GM12878 (cell line): ENCODE data around the gene OS9. TPM values are rescaled to one million over a fixed set of nuclear protein-coding genes. Genes with fewer than 3 reads are reported as not detected.

Source experiments
- CHD4 ChIP-seq: fragments of 200-600 bp; sonication (generic); IDR thresholded peaks from 2 replicates; pipeline ENCODE4 v1.6.1; 2016; ENCODE audit warnings: mild to moderate bottlenecking
- CREB1 ChIP-seq: IDR thresholded peaks from 2 replicates; pipeline ENCODE4 v1.6.1; 2012; ENCODE audit warnings: low read depth, mild to moderate bottlenecking, inconsistent platforms
- FOXM1 ChIP-seq: IDR thresholded peaks from 2 replicates; pipeline ENCODE4 v1.6.1; 2012; ENCODE audit warnings: low read depth, mild to moderate bottlenecking, inconsistent platforms, low read length, moderate library complexity
- HDAC6 ChIP-seq: fragments of 200-600 bp; sonication (generic); IDR thresholded peaks from one replicate; pipeline ENCODE4 v1.8.0; 2017; ENCODE audit warnings: antibody characterized with exemption; ENCODE audit not compliant: unreplicated experiment
- NFXL1 ChIP-seq: fragments of 450-650 bp; IDR thresholded peaks from 2 replicates; pipeline ENCODE4 v1.6.1; 2017; ENCODE audit warnings: antibody characterized with exemption, mild to moderate bottlenecking, borderline replicate concordance
- SMC3 ChIP-seq: IDR thresholded peaks from 2 replicates; pipeline ENCODE4 v1.6.1; 2011; ENCODE audit warnings: low read length, improper control_type of control experiment, borderline replicate concordance
- polyA plus RNA-seq, 11 experiments: library from polyadenylated mRNA; depleted of rRNA in 4 of 11; unstranded in 6 of 11; stranded (reverse) in 5 of 11; fragments of >200 nt; fragmentation: Nextera tagmentation in 4 of 11; fragmentation: Illumina TruSeq in 1 of 11; extraction: Ambion mirVana in 4 of 11; extraction: Trizol in 1 of 11; gene quantifications; 1 replicate in 1 of 11; 2 replicates in 10 of 11; pipeline versions ENCODE4 v1.2.1 to v1.2.3, GENCODE V29; 2011 to 2016; ENCODE audit warnings: inconsistent platforms in 2 of 11, missing spikeins in 2 of 11, low read depth in 1 of 11
- total RNA-seq, 4 experiments: library from RNA; depleted of rRNA in 3 of 4; stranded (reverse); fragments of >200 nt in 3 of 4; fragmentation: Illumina TruSeq in 1 of 4; extraction: Trizol in 1 of 4; gene quantifications; 2 replicates each; pipeline versions ENCODE4 v1.2.1 to v1.2.3, GENCODE V29; 2013 to 2021
- TF ChIP-seq, protein P1 (sequence below): fragments of 150-350 bp; IDR thresholded peaks from 2 replicates; pipeline ENCODE4 v1.6.1; 2016; ENCODE audit warnings: low read depth, low read length
- TF ChIP-seq, protein P2 (sequence below): fragments of 450-650 bp; IDR thresholded peaks from 2 replicates; pipeline ENCODE4 v1.6.1; 2016; ENCODE audit warnings: mild to moderate bottlenecking, moderate library complexity, borderline replicate concordance
- TF ChIP-seq, protein P3 (sequence below): fragments of 450-650 bp; IDR thresholded peaks from 2 replicates; pipeline ENCODE4 v1.6.1; 2017; ENCODE audit warnings: mild to moderate bottlenecking, moderate library complexity
- TF ChIP-seq, protein P4 (sequence below), 3 experiments: IDR thresholded peaks in 2 of 3; conservative IDR thresholded peaks in 1 of 3; 2 replicates each; pipeline ENCODE4 v1.5.1; 2011; ENCODE audit warnings: low read depth in 3 of 3, low read length in 3 of 3, mild to moderate bottlenecking in 3 of 3, control low read depth in 2 of 3, moderate library complexity in 2 of 3, inconsistent platforms in 1 of 3, mixed read lengths in 1 of 3; ENCODE audit not compliant: control insufficient read depth in 2 of 3, insufficient read depth in 1 of 3; ENCODE audit errors: extremely low read depth in 1 of 3
- TF ChIP-seq, protein P5 (sequence below): fragments of 450-650 bp; IDR thresholded peaks from 2 replicates; pipeline ENCODE4 v1.6.1; 2017; ENCODE audit warnings: mild to moderate bottlenecking

OS9 gene
- total and polyA plus RNA-seq, 10 of the 15 experiments (the other 5 are each of a cell fraction or from before 2014, with no cell fraction given): 5.2 to 106 (median 79.1) TPM

DNA sequence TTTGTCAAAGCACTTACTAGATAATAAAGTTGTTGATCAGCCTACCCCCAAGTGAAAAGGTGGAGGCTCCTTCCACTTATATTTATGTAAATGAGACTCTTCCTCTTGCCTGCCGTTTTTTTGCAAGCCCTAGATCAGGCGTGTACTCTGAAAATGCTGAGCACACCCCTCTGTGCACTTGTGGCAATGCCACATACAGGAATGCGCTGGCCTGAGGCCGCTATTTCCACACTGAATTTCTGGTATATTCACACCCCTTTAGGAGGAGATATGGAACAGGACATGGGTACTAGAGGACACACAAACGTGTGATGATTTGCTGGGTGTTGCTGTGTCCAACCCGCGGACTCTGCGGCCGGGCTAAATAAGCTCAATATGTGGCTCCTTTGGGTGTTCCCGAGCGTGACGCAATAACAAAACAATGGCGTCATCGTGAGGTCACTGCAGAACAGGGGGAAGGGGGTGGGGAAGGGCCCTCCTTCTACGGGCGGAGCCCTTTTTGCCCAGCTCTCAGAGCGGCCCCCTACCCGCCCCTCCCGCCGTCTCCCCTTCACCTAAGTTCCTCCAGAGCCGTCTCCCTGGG is 50.4 kb downstream of the OS9 start (continued):
- TF ChIP-seq, protein P1, sequence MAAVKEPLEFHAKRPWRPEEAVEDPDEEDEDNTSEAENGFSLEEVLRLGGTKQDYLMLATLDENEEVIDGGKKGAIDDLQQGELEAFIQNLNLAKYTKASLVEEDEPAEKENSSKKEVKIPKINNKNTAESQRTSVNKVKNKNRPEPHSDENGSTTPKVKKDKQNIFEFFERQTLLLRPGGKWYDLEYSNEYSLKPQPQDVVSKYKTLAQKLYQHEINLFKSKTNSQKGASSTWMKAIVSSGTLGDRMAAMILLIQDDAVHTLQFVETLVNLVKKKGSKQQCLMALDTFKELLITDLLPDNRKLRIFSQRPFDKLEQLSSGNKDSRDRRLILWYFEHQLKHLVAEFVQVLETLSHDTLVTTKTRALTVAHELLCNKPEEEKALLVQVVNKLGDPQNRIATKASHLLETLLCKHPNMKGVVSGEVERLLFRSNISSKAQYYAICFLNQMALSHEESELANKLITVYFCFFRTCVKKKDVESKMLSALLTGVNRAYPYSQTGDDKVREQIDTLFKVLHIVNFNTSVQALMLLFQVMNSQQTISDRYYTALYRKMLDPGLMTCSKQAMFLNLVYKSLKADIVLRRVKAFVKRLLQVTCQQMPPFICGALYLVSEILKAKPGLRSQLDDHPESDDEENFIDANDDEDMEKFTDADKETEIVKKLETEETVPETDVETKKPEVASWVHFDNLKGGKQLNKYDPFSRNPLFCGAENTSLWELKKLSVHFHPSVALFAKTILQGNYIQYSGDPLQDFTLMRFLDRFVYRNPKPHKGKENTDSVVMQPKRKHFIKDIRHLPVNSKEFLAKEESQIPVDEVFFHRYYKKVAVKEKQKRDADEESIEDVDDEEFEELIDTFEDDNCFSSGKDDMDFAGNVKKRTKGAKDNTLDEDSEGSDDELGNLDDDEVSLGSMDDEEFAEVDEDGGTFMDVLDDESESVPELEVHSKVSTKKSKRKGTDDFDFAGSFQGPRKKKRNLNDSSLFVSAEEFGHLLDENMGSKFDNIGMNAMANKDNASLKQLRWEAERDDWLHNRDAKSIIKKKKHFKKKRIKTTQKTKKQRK: no peak
- TF ChIP-seq, protein P2, sequence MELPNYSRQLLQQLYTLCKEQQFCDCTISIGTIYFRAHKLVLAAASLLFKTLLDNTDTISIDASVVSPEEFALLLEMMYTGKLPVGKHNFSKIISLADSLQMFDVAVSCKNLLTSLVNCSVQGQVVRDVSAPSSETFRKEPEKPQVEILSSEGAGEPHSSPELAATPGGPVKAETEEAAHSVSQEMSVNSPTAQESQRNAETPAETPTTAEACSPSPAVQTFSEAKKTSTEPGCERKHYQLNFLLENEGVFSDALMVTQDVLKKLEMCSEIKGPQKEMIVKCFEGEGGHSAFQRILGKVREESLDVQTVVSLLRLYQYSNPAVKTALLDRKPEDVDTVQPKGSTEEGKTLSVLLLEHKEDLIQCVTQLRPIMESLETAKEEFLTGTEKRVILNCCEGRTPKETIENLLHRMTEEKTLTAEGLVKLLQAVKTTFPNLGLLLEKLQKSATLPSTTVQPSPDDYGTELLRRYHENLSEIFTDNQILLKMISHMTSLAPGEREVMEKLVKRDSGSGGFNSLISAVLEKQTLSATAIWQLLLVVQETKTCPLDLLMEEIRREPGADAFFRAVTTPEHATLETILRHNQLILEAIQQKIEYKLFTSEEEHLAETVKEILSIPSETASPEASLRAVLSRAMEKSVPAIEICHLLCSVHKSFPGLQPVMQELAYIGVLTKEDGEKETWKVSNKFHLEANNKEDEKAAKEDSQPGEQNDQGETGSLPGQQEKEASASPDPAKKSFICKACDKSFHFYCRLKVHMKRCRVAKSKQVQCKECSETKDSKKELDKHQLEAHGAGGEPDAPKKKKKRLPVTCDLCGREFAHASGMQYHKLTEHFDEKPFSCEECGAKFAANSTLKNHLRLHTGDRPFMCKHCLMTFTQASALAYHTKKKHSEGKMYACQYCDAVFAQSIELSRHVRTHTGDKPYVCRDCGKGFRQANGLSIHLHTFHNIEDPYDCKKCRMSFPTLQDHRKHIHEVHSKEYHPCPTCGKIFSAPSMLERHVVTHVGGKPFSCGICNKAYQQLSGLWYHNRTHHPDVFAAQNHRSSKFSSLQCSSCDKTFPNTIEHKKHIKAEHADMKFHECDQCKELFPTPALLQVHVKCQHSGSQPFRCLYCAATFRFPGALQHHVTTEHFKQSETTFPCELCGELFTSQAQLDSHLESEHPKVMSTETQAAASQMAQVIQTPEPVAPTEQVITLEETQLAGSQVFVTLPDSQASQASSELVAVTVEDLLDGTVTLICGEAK: peak; percentile 50
- TF ChIP-seq CREB1: peak; percentile 99
- no peak for TF ChIP-seq NFXL1
- no peak for TF ChIP-seq HDAC6
- TF ChIP-seq SMC3: no peak
- TF ChIP-seq, protein P3, sequence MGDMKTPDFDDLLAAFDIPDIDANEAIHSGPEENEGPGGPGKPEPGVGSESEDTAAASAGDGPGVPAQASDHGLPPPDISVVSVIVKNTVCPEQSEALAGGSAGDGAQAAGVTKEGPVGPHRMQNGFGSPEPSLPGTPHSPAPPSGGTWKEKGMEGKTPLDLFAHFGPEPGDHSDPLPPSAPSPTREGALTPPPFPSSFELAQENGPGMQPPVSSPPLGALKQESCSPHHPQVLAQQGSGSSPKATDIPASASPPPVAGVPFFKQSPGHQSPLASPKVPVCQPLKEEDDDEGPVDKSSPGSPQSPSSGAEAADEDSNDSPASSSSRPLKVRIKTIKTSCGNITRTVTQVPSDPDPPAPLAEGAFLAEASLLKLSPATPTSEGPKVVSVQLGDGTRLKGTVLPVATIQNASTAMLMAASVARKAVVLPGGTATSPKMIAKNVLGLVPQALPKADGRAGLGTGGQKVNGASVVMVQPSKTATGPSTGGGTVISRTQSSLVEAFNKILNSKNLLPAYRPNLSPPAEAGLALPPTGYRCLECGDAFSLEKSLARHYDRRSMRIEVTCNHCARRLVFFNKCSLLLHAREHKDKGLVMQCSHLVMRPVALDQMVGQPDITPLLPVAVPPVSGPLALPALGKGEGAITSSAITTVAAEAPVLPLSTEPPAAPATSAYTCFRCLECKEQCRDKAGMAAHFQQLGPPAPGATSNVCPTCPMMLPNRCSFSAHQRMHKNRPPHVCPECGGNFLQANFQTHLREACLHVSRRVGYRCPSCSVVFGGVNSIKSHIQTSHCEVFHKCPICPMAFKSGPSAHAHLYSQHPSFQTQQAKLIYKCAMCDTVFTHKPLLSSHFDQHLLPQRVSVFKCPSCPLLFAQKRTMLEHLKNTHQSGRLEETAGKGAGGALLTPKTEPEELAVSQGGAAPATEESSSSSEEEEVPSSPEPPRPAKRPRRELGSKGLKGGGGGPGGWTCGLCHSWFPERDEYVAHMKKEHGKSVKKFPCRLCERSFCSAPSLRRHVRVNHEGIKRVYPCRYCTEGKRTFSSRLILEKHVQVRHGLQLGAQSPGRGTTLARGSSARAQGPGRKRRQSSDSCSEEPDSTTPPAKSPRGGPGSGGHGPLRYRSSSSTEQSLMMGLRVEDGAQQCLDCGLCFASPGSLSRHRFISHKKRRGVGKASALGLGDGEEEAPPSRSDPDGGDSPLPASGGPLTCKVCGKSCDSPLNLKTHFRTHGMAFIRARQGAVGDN: 0 out of 2 replicates have a peak, but pooled peaks have one; percentile 31
- TF ChIP-seq, protein P4, sequence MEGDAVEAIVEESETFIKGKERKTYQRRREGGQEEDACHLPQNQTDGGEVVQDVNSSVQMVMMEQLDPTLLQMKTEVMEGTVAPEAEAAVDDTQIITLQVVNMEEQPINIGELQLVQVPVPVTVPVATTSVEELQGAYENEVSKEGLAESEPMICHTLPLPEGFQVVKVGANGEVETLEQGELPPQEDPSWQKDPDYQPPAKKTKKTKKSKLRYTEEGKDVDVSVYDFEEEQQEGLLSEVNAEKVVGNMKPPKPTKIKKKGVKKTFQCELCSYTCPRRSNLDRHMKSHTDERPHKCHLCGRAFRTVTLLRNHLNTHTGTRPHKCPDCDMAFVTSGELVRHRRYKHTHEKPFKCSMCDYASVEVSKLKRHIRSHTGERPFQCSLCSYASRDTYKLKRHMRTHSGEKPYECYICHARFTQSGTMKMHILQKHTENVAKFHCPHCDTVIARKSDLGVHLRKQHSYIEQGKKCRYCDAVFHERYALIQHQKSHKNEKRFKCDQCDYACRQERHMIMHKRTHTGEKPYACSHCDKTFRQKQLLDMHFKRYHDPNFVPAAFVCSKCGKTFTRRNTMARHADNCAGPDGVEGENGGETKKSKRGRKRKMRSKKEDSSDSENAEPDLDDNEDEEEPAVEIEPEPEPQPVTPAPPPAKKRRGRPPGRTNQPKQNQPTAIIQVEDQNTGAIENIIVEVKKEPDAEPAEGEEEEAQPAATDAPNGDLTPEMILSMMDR (IDR thresholded peaks at IDR 0.05 in 2 of 3, conservative IDR thresholded peaks at IDR 0.05 in 1 of 3; ENCODE audit: control insufficient read depth in 2 of 3, extremely low read depth in 1 of 3, insufficient read depth in 1 of 3, low read depth in 3 of 3, low read length in 3 of 3): no peak
- TF ChIP-seq FOXM1: no peak
- TF ChIP-seq, protein P5, sequence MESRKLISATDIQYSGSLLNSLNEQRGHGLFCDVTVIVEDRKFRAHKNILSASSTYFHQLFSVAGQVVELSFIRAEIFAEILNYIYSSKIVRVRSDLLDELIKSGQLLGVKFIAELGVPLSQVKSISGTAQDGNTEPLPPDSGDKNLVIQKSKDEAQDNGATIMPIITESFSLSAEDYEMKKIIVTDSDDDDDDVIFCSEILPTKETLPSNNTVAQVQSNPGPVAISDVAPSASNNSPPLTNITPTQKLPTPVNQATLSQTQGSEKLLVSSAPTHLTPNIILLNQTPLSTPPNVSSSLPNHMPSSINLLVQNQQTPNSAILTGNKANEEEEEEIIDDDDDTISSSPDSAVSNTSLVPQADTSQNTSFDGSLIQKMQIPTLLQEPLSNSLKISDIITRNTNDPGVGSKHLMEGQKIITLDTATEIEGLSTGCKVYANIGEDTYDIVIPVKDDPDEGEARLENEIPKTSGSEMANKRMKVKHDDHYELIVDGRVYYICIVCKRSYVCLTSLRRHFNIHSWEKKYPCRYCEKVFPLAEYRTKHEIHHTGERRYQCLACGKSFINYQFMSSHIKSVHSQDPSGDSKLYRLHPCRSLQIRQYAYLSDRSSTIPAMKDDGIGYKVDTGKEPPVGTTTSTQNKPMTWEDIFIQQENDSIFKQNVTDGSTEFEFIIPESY: no peak
- no peak for TF ChIP-seq CHD4
